ENCODE data around the gene ROBO1.

Gene ROBO1

GRCh38 chr3:78647726-78648125 lies 1120.1 kb downstream of the ROBO1 start:
- H3F3A ChIP-seq (ENCODE audit: insufficient read depth) = no peaks in the 10 kb centered on the region
- no peaks in the 10 kb centered on the region for H3K9me3 ChIP-seq (ENCODE audit: insufficient read depth, low read length)
- no peak overlapping the region for H3K4me2 ChIP-seq (ENCODE audit: low read depth, low read length, poor library complexity, severe bottlenecking)
- H4K20me1 ChIP-seq (ENCODE audit: low read depth, low read length) = no peaks in the 10 kb centered on the region
- H3K27ac ChIP-seq (ENCODE audit: low read depth, low read length) = no peak overlapping the region
- H3K9me2 ChIP-seq (replicated peaks; ENCODE audit: insufficient read depth, low read length) = no peaks in the 10 kb centered on the region
- H3K27me3 ChIP-seq (ENCODE audit: low read length) = no peaks in the 10 kb centered on the region
- H3K79me2 ChIP-seq (ENCODE audit: insufficient read depth, low read length) = no peaks in the 10 kb centered on the region
- no peak overlapping the region for H3K9ac ChIP-seq (ENCODE audit: low read length)
- no peak for TF ChIP-seq EZH2phosphoT487 (conservative IDR thresholded peaks at IDR 0.05; ENCODE audit: low read length)
- TF ChIP-seq, protein P1, sequence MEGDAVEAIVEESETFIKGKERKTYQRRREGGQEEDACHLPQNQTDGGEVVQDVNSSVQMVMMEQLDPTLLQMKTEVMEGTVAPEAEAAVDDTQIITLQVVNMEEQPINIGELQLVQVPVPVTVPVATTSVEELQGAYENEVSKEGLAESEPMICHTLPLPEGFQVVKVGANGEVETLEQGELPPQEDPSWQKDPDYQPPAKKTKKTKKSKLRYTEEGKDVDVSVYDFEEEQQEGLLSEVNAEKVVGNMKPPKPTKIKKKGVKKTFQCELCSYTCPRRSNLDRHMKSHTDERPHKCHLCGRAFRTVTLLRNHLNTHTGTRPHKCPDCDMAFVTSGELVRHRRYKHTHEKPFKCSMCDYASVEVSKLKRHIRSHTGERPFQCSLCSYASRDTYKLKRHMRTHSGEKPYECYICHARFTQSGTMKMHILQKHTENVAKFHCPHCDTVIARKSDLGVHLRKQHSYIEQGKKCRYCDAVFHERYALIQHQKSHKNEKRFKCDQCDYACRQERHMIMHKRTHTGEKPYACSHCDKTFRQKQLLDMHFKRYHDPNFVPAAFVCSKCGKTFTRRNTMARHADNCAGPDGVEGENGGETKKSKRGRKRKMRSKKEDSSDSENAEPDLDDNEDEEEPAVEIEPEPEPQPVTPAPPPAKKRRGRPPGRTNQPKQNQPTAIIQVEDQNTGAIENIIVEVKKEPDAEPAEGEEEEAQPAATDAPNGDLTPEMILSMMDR (IDR thresholded peaks at IDR 0.05; ENCODE audit: insufficient read depth, low read length, poor library complexity, severe bottlenecking) = no peak
- H3K36me3 ChIP-seq (ENCODE audit: low read length) = no peaks in the 10 kb centered on the region
- no peak overlapping the region for H3K4me3 ChIP-seq (ENCODE audit: insufficient read depth, low read length, poor library complexity, severe bottlenecking)
- no peak overlapping the region for H2AFZ ChIP-seq (ENCODE audit: low read depth, low read length, severe bottlenecking)

- Histone ChIP-seq H3K9me3 (ENCODE audit: insufficient read depth, low read length) (no peaks in the 10 kb centered on the region), H3K4me3 (ENCODE audit: insufficient read depth, low read length, poor library complexity, severe bottlenecking) (no peak overlapping the region), H3K27ac (ENCODE audit: low read depth, low read length) (no peak overlapping the region), H3K9me2 (replicated peaks; ENCODE audit: insufficient read depth, low read length) (no peaks in the 10 kb centered on the region), H3K9ac (ENCODE audit: low read length) (no peak overlapping the region), H3K4me2 (ENCODE audit: low read depth, low read length, poor library complexity, severe bottlenecking) (no peak overlapping the region), H3K27me3 (ENCODE audit: low read length) (no peaks in the 10 kb centered on the region), H3F3A (ENCODE audit: insufficient read depth) (no peaks in the 10 kb centered on the region), H2AFZ (ENCODE audit: low read depth, low read length, severe bottlenecking) (no peak overlapping the region), H3K36me3 (ENCODE audit: low read length) (no peaks in the 10 kb centered on the region), H3K79me2 (ENCODE audit: insufficient read depth, low read length) (no peaks in the 10 kb centered on the region), H4K20me1 (ENCODE audit: low read depth, low read length) (no peaks in the 10 kb centered on the region)
- TF ChIP-seq, protein P1 (IDR thresholded peaks at IDR 0.05; ENCODE audit: insufficient read depth, low read length, poor library complexity, severe bottlenecking) = peak; percentile 75
- no peak for TF ChIP-seq EZH2phosphoT487 (conservative IDR thresholded peaks at IDR 0.05; ENCODE audit: low read length)
Observed at GRCh38 chr3:78645628-78646310, 1122.0 kb downstream of the ROBO1 start.

DNA sequence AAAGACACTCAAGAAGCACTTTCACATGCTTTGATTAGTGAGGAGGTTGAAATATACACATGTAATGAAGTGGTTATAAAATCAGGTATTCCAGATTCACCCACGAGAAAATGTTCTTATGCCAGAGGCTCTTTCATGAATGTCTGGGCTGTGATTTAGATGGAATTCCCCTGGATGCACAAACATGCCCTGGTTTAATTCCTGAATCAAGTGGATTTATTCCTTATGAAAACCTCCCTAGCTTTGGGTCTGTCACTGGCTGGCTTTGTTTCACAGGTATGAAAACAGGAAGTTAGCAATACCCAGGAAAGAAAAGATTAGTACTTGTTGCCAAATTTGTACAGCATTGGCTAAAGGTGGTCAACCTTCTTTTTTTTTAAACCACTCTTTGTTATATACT lies 1123.0 kb downstream of the ROBO1 start:
- Histone ChIP-seq H3K27me3 (ENCODE audit: low read length) (no peaks in the 10 kb centered on the region), H3K9me3 (ENCODE audit: insufficient read depth, low read length) (no peaks in the 10 kb centered on the region), H4K20me1 (ENCODE audit: low read depth, low read length) (no peaks in the 10 kb centered on the region), H3K4me3 (ENCODE audit: insufficient read depth, low read length, poor library complexity, severe bottlenecking) (no peak overlapping the region), H3F3A (ENCODE audit: insufficient read depth) (no peaks in the 10 kb centered on the region), H3K9ac (ENCODE audit: low read length) (no peak overlapping the region), H3K36me3 (ENCODE audit: low read length) (no peaks in the 10 kb centered on the region), H3K4me2 (ENCODE audit: low read depth, low read length, poor library complexity, severe bottlenecking) (no peak overlapping the region), H3K27ac (ENCODE audit: low read depth, low read length) (no peak overlapping the region), H3K79me2 (ENCODE audit: insufficient read depth, low read length) (no peaks in the 10 kb centered on the region), H3K9me2 (replicated peaks; ENCODE audit: insufficient read depth, low read length) (no peaks in the 10 kb centered on the region), H2AFZ (ENCODE audit: low read depth, low read length, severe bottlenecking) (no peak overlapping the region)
- TF ChIP-seq EZH2phosphoT487 (conservative IDR thresholded peaks at IDR 0.05; ENCODE audit: low read length) = no peak
- TF ChIP-seq, protein P1 (IDR thresholded peaks at IDR 0.05; ENCODE audit: insufficient read depth, low read length, poor library complexity, severe bottlenecking) = no peak
